Activated naive CD8-positive, alpha-beta T cell (primary cell): ENCODE measurements around the gene SYTL2.
"Not testable (repeated sequence)": the region's sequence is repeated elsewhere in the genome, so short reads cannot be mapped to it uniquely, and the experiment has no call there.

Source experiments
- H3K27ac Mint-ChIP-seq: one replicate; pipeline ENCODE4 v1.8.0; 2021; ENCODE audit warnings: mixed read lengths
- H3K27me3 Mint-ChIP-seq: one replicate; pipeline ENCODE4 v1.8.0; 2021; ENCODE audit warnings: mixed read lengths
- H3K36me3 Mint-ChIP-seq: one replicate; pipeline ENCODE4 v1.8.0; 2021; ENCODE audit warnings: mixed read lengths
- H3K4me1 Mint-ChIP-seq: one replicate; pipeline ENCODE4 v1.8.0; 2021; ENCODE audit warnings: low read depth, mixed read lengths
- H3K4me3 Mint-ChIP-seq: one replicate; pipeline ENCODE4 v1.8.0; 2021; ENCODE audit warnings: mild to moderate bottlenecking, mixed read lengths
- H3K9me3 Mint-ChIP-seq: one replicate; pipeline ENCODE4 v1.8.0; 2021; ENCODE audit warnings: low read depth, mixed read lengths

The SYTL2 gene

DNA sequence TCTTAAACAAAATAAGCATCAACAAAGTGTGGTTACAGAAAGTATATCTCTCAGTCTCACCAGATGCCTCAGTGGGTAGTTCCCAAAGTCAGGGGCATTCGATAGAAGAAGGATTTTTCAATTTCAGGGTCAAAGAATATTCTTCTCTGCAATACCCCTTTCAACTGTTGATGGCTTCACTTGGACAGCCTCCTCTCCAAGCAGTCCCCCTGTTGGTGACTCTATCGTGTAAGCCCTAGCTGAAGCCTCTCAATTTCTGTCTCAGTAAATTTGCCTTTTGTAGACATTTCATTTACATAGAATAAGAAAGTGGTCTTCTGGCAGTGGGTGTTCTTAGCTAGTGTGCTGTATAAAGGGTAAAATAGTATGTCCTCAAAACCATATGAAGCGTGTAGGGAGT lies 33.0 kb upstream of the SYTL2 start:
- Mint-ChIP-seq H3K27ac (no peak overlapping the region), H3K27me3 (no peaks in the 10 kb centered on the region), H3K36me3 (peaks cover 2% of the 10 kb centered on the region), H3K4me3 (no peak overlapping the region), H3K9me3 (no peaks in the 10 kb centered on the region), H3K4me1 (peaks cover 5% of the 10 kb centered on the region)

DNA sequence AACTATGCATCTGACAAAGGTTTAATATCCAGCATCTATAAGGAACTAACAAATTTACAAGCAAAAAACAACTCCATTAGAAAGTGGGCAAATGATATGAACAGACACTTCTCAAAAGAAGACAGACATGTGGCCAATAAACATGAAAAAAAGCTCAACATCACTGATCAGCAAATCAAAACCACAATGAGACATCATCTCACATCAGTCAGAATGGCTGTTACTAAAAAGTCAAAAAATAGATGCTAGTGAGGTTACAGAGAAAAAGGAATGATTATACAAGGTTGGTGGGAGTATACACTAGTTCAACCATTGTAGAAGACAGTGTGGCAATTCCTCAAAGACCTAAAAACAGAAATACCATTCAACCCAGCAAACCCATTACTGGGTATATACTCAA lies 30.0 kb upstream of the SYTL2 start:
- H3K27me3 Mint-ChIP-seq, H3K9me3 Mint-ChIP-seq, H3K36me3 Mint-ChIP-seq, H3K27ac Mint-ChIP-seq, H3K4me1 Mint-ChIP-seq, H3K4me3 Mint-ChIP-seq: not testable (repeated sequence)

DNA sequence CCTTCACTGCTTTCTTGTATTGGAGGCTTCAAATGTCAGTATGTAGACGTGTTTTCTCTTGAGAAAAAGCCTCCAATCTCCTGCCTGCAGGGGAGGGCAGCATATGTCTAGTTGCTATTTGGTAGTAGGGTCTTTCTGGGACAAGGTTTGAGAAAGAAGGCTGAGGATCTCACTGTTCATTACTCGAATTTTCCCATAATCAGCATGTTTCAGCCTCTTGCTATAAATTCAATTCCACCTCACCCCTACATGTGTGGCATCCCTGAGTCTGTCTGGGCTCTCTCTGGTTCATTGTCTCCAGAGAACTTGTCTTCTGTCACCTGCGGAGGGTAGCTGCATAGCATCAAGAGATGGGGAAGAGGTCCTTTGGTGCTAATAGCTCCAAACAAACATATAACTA lies 24.8 kb upstream of the SYTL2 start:
- Mint-ChIP-seq H3K9me3 (peaks cover 11% of the 10 kb centered on the region), H3K4me1 (no peaks in the 10 kb centered on the region), H3K27ac (no peak overlapping the region), H3K36me3 (peaks cover 5% of the 10 kb centered on the region), H3K4me3 (no peak overlapping the region), H3K27me3 (no peaks in the 10 kb centered on the region)

DNA sequence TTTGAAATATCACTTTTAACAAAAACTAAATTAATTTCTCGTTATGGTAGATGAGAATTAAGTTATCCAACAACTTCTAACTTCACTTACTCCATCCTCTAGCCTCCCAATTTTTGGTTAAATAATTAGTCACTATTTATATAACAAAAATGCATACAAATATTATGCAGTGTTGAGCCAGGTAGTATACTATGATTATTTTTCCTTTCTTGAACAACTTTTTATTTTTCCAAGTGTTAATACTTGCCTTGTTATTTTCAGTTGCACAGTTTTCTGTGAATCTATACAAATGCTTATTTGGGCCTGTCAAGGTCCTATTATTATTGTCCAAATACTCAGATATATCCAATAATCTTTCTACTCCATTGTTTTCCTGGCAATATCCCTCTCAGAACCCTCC lies 24.3 kb upstream of the SYTL2 start:
- H3K36me3 Mint-ChIP-seq: peaks cover 5% of the 10 kb centered on the region
- H3K27me3 Mint-ChIP-seq: no peaks in the 10 kb centered on the region
- H3K4me3 Mint-ChIP-seq: no peak overlapping the region
- no peaks in the 10 kb centered on the region for H3K4me1 Mint-ChIP-seq
- H3K9me3 Mint-ChIP-seq: peaks cover 11% of the 10 kb centered on the region
- no peak overlapping the region for H3K27ac Mint-ChIP-seq

DNA sequence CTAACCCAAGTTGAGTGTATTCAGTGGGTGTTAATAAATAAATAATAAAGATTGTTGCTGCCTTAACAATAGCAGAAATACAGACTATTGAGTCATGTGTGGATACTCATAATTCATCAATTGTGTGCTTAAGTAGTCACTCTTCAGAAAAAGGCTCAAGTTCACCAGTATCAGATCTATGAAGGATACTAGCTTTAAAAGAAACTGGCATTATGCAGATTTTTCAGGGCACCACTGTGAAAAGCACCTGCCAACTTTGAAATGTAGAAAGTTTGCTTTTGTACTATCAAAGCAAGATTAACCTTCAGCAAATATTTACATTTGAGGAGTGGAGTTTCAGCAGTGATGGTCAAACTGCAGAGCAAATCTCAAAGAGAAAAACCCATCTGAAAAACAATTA lies 20.1 kb upstream of the SYTL2 start:
- Mint-ChIP-seq H3K4me1 (peaks cover 32% of the 10 kb centered on the region), H3K9me3 (peaks cover 9% of the 10 kb centered on the region), H3K27ac (no peak overlapping the region), H3K27me3 (no peaks in the 10 kb centered on the region), H3K4me3 (no peak overlapping the region), H3K36me3 (peaks cover 3% of the 10 kb centered on the region)

DNA sequence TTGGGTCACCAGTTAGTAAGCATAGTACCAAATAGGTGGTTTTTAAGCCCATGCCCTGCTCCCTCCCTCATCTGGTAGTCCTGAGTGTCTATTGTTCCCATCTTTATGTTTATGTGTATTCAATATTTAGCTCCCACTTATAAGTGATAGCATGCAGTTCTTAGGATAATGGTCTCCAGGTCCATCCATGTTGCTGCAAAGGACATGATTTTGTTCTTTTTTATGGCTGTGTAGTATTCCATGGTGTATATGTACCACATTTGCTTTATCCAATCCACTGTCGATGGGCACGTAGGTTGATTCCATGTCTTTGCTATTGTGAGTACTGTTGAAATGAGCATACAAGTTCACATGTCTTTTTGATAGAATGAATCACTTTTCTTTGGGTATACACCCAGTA lies 18.2 kb upstream of the SYTL2 start:
- H3K4me1 Mint-ChIP-seq: peaks cover 49% of the 10 kb centered on the region
- no peaks in the 10 kb centered on the region for H3K27me3 Mint-ChIP-seq
- no peak overlapping the region for H3K27ac Mint-ChIP-seq
- no peak overlapping the region for H3K4me3 Mint-ChIP-seq
- no peaks in the 10 kb centered on the region for H3K9me3 Mint-ChIP-seq
- no peaks in the 10 kb centered on the region for H3K36me3 Mint-ChIP-seq

DNA sequence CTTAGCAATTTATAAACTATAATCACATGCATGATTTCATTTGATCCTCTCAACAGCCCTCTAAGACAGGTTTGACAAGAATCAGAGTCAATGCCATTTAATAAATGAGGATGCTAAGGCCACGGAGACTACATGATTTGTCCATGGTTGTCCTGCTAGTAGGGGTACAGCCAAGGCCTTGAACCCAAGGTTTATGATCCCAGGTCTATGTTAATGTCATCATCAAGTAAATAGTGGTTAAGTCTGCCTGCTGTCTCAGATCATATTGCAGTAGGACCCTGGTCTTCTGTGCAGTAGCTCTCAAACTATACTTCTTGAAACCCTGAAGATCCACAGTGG lies 17.7 kb upstream of the SYTL2 start:
- Mint-ChIP-seq H3K4me1 (peaks cover 55% of the 10 kb centered on the region), H3K4me3 (no peak overlapping the region), H3K9me3 (no peaks in the 10 kb centered on the region), H3K36me3 (no peaks in the 10 kb centered on the region), H3K27ac (peak overlapping the region; percentile 58), H3K27me3 (no peaks in the 10 kb centered on the region)

DNA sequence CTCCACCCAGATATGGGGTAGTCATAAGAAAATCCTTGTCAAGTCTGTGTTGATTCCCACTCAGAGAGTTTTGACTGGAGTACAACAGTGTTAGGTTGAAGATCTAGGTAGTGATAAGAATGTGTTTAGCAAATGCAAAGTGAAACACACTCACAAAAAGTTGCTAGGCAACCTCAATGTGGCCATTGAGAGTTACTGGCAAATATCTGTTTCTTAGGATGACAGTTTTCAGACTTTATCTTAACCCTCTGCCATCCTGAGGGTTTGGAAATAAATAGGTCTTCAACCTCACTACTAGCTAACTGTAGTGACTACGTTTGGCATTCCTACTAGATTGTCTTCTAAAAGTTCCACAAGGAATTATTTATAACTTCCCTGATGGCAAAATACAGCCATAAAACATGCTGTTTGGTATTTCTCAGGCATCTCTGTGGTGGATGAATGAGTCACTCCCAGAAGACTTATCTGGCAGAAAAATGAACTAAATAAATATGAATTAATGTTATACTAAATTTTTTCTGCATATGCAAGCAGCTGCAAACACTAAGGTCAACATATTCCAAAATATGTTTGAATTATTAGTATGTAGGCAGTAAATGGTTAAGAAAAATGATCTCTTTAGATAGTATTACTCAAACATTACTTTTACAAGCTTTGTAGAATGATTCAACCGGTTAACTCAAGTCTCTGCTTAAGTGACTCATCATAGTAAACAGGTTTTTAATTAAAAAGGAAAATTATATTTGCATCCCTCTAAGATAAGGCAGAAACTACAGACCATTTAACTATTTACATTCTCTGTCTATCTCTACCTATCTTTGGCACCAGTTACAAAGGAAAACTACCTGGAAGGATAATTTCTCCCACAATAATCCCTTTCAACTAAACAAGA lies 17.1 kb upstream of the SYTL2 start:
- Mint-ChIP-seq H3K27me3 (no peaks in the 10 kb centered on the region), H3K9me3 (no peaks in the 10 kb centered on the region), H3K4me1 (peaks cover 60% of the 10 kb centered on the region), H3K36me3 (no peaks in the 10 kb centered on the region), H3K4me3 (peak overlapping the region; percentile 46), H3K27ac (peak overlapping the region; percentile 79)

DNA sequence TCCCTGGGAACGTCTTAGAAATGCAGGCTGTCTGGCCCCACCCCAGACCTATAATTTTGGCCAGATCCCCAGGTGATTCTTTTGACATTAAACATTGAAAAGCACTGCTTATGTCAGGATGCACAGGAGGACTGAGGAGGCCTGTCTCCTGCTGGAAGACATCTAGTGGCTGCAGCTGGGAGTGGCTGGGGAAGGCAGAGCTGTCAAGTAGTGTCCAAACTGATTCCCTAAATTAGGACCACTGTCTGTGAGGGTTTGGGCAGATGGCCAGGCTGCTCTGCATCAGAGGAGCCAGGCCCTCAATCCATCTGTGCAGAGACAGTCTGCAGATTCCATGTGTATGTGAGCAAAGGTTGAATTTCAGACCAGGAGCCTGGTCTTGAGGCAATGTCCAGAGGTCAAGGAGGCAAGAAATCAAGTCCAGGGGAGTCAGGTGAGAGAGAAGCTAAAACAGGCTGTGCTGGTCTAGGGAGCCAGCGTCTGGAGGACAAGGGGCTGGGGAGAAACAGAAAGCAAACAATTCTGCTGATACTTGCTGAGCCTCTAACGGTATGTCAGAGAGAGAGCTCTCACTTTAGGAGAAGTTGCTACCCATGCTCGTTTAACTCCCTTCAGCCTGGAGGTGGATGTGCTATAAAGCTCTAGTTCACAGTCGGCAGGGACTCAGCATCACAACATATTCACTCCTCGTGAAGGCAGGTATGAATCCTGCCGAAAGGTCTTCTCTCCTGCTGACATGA lies 15.3 kb upstream of the SYTL2 start:
- Mint-ChIP-seq H3K4me1 (peaks cover 71% of the 10 kb centered on the region), H3K9me3 (no peaks in the 10 kb centered on the region), H3K27me3 (no peaks in the 10 kb centered on the region), H3K36me3 (no peaks in the 10 kb centered on the region), H3K27ac (peak overlapping the region; percentile 18), H3K4me3 (peak overlapping the region; percentile 18)

DNA sequence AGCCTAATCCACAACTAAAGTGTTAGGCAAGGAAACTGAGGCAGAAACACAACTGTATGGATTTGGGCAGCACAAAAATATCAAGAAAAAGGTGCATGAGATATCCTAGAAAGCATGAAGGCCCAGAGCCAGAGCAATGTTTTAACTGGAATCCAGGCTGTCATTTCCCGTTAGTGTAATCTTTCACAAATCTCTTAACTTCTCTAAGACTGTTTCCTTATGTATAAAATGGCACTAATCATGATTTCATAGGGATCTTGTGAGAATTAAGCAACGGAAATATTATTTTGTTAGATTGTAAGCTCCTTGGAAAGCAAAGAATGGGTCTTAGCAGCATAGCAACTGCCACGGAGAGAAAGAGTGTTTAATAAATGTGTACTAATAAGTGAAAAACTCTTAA lies 14.7 kb upstream of the SYTL2 start:
- H3K9me3 Mint-ChIP-seq: no peaks in the 10 kb centered on the region
- peaks cover 73% of the 10 kb centered on the region for H3K4me1 Mint-ChIP-seq
- no peak overlapping the region for H3K4me3 Mint-ChIP-seq
- H3K27me3 Mint-ChIP-seq: no peaks in the 10 kb centered on the region
- H3K36me3 Mint-ChIP-seq: no peaks in the 10 kb centered on the region
- no peak overlapping the region for H3K27ac Mint-ChIP-seq

DNA sequence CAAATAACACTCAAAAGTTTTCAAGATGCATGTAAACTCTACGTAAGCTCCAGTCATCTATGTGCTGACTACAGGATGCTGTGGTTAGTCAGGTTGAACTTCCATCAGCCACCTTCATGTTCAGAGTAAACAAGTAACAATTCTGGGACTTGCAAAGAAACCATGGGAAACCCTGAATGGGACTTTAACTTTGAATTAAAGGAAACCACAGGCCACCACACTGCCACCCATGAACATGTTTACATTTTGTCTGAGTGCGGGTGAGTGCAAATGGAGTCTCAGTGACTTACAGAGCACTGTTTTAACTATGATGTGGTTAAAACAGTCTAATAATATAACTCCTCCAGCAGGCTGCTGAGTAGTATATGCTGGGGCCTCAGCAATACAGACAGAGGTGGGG lies 12.9 kb upstream of the SYTL2 start:
- Mint-ChIP-seq H3K4me3 (peak overlapping the region; percentile 45), H3K36me3 (no peaks in the 10 kb centered on the region), H3K27me3 (no peaks in the 10 kb centered on the region), H3K9me3 (no peaks in the 10 kb centered on the region), H3K27ac (peak overlapping the region; percentile 84), H3K4me1 (peaks cover 68% of the 10 kb centered on the region)

DNA sequence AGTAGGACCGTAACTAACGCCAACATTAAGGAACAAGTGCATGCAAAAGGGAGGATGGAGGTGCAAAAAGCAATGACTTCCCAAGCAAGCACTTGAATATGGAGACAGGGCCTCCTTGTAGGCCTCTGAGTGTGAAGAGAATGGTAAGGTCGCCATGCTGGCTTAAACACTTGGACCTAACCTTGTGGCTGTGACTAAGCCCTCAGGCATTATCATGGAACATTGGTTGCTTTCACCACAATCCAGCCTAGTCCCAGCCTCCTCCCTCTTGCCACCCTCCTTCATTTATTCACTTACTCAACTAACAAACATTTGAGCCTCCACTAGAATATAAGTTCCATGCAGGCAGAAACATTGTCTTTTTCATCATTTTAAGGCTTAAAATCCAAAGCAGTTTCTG lies 11.9 kb upstream of the SYTL2 start:
- H3K27ac Mint-ChIP-seq: no peak overlapping the region
- H3K9me3 Mint-ChIP-seq: no peaks in the 10 kb centered on the region
- peaks cover 59% of the 10 kb centered on the region for H3K4me1 Mint-ChIP-seq

DNA sequence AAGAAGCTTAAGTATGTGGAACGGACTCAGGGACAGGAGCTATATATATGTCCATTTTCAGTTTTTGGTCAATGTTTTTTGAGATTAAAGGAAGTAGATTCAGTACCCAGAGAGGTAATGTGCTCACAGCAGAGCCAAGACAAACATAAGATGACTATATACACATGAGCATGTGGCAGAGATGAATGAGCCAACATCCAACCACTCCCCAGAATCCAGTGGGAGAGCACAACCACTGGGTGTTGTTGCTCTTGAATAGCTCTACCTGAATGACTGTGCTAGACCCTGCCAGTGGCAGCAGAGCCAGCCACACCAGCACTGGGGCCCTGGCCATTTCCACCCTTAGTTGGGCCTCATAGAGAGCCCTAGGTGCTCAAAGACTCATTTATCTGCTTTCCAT lies 10.7 kb upstream of the SYTL2 start:
- no peaks in the 10 kb centered on the region for H3K36me3 Mint-ChIP-seq
- H3K9me3 Mint-ChIP-seq: no peaks in the 10 kb centered on the region
- no peaks in the 10 kb centered on the region for H3K27me3 Mint-ChIP-seq
- no peak overlapping the region for H3K27ac Mint-ChIP-seq
- no peak overlapping the region for H3K4me3 Mint-ChIP-seq
- H3K4me1 Mint-ChIP-seq: peaks cover 47% of the 10 kb centered on the region

More for the DNA sequence above, 11.9 kb upstream of the SYTL2 start:
- H3K27me3 Mint-ChIP-seq: no peaks in the 10 kb centered on the region
- H3K4me3 Mint-ChIP-seq: peak overlapping the region; percentile 8
- no peaks in the 10 kb centered on the region for H3K36me3 Mint-ChIP-seq

DNA sequence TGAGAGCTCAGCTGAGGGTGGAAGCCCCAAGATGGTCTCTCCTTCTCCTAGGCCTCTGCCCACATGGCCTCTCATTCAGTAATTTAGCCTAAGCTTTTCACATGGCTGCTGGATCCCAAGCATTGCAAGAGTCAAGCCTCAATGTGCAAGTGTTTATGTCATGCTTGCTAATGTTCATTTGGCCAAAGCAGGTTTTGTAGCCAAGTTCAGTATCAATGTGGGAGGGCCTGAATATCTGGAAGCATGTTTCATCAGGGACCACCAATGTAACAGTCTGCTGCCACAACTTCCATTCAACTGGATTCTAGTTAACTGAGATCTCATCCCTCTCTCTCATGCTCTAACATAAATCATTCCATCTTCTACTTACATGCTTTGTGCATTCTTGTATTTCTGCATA lies 8.5 kb upstream of the SYTL2 start:
- H3K9me3 Mint-ChIP-seq: no peaks in the 10 kb centered on the region
- H3K27ac Mint-ChIP-seq: no peak overlapping the region
- H3K27me3 Mint-ChIP-seq: no peaks in the 10 kb centered on the region
- H3K4me1 Mint-ChIP-seq: peaks cover 35% of the 10 kb centered on the region
- no peak overlapping the region for H3K4me3 Mint-ChIP-seq
- no peaks in the 10 kb centered on the region for H3K36me3 Mint-ChIP-seq

DNA sequence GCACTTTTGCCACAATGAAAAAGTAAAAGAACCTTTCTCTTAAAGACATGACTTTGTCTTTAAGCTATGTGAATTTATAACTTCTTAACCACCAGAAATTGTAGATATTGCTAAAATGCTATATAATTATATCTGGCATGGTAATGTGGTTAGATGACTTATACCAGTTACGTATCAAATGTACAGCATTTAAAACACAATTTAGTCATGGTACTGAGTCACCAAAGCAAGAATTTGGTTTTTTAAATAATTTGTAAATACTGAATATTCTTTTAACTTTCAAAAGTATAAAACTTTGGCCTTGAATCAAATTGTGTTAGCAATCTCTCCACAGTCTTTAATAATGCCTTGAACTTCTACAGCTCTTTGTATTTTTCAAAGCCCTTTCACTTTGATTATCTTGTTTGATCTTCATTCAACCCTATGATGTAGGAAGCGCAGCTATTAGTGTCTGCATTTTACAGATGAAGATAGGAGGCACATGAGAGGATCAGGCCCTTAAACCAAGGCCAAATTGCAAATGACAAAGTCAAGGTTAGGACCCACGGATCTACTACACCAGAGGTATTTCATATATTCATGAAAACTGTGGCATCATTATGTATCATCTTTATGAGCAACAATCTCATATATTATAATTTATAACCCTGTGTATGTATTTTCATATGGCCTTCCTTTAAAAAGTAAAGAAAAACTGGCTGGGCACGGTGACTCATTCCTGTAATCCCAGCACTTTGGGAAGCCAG lies 4.4 kb upstream of the SYTL2 start:
- Mint-ChIP-seq H3K36me3 (peaks cover 2% of the 10 kb centered on the region), H3K27me3 (no peaks in the 10 kb centered on the region), H3K4me1 (peaks cover 26% of the 10 kb centered on the region), H3K9me3 (no peaks in the 10 kb centered on the region), H3K27ac (no peak overlapping the region), H3K4me3 (no peak overlapping the region)
